Epidermal melanocyte (primary cell): Measurements from ENCODE around the gene NSL1.

Experiments used
- DNase-seq: peaks from one replicate; pipeline ENCODE4 v3.0.0; 2011; ENCODE audit warnings: low spot score; ENCODE audit not compliant: insufficient read length

NSL1 gene

GRCh38 chr1:212686591-212686990, 105.0 kb downstream of the NSL1 start:
- no peak for DNase-seq

DNA sequence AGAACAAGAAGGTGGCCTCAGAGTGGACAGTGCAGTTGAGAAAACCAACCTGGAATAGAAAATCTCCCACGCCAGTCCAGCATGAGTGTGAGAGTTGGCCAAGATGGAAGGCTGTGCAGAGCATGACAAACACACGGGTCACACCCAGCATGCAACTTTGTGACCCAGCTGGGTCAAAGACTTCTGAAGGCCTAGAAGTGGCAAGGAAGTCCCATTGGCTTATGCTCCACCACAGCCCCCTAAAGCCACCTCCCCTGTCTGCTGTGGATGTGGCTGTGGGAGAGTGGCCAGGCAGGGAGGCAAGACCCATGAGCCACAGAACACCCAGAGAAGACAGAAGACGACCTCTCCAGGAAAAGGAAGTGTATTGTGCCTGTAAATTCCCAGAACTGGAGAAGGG, 105.5 kb downstream of the NSL1 start:
- DNase-seq = no peak

GRCh38 chr1:212685429-212685828, 106.1 kb downstream of the NSL1 start:
- no peak for DNase-seq

GRCh38 chr1:212684521-212685090, 107.0 kb downstream of the NSL1 start:
- no peak for DNase-seq

- DNase-seq = no peak
Measured at GRCh38 chr1:212684076-212684475, 107.5 kb downstream of the NSL1 start.

- no peak for DNase-seq
Measured at GRCh38 chr1:212683357-212683722, 108.2 kb downstream of the NSL1 start.

DNA sequence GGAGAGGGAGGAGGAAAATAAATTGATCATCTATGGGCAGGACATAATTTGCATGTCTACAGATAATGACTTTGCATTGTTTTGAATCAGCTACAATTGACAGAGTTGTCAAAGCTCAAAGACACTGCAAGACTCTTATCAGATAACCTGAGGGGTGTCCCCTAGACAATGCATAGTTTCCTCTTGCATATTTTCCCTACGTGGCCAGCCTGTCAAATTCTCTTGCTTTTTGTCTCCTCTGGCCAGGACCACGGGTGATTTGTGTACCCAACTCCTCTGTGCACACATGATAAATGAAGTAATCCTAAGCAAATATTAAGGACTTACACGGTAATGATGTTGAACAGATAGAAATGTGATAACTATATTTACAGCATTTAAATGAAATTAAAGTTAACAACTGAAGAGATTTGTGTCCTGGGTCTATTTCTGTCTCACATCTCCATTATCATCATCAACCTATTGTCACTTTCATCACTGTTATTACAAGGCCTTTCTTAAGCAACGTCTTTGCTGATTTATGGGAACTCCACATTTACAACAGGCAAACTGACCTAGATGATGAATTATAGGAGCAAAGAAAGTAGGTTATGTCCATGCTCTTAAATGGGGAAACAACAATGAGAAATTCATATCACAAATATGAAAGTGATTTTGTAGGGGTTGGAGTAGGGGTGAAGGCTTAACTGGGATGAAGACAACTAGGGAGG, 110.7 kb downstream of the NSL1 start:
- DNase-seq = no peak

DNA sequence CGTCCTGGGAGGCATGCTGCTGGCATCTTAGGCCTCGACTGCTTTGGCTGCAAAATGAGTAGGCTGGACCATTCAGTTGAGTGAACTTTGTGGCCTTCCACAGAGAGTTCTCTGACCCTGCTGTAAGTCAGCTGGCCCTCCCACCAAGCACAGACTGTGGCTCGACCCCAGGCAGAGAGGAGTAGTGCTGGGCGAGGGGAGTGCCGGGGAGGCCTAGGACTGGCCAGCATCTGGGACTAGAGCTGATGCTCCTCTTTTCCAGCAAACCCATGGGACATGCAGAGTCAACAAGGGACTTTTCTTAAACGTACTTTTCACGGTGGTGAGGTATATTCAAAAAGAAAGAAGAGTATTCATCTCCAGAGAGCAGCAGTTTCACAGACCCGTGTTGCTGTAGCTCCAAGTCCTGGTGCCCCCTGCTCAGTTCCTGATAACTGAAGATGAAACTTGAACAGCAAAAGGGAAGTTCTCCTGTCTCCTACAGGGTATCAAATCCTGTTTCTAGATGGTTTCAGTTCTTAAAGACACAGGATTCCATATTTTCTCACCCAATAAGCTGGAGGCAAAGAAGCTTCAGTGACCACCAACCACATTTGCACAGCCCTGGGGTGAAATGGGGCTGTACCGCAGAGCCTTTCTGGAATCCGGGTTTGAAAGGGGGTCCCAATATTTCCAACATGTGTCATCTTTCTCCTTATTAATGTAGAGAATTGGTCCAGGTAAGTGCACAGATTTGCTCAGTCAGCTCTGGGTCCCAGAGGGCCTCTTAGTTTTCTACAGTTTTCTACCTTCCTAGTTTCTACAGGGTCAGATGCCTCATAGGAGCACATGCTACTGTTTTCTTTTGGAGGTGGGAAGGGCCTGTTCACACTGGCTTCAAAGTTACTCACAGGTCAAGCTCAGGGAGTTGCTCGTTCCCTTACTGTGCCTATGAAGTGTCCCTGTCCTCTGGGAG, 112.8 kb downstream of the NSL1 start:
- no peak for DNase-seq

- DNase-seq = no peak
Measured at GRCh38 chr1:212677573-212677972, 114.0 kb downstream of the NSL1 start.

DNA sequence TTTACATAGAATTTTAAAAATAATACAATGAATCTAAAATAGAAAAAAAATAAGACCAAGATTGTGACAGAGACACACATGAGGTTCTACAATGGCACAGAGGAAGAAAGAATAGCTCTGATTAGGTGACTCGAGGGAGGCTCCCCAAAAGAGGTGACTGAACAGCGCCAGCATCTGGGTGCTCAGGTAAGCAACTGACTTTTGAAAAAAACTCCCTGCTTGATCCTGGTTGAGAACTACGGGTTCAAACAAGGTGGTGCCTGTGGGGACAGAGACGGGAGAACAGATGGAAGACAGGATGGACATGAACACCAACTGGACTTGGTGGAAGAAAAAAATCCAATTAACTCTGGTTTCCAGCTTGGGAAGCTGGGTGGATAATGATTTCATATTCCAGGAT, 114.4 kb downstream of the NSL1 start:
- no peak for DNase-seq
